Amniotic stem cell (primary cell): ENCODE results near the gene HCN4.

ENCODE experiments used
- DNase-seq: peaks from one replicate; lab custom pipeline; 2025; lab: John Stamatoyannopoulos, UW

The HCN4 gene

DNA sequence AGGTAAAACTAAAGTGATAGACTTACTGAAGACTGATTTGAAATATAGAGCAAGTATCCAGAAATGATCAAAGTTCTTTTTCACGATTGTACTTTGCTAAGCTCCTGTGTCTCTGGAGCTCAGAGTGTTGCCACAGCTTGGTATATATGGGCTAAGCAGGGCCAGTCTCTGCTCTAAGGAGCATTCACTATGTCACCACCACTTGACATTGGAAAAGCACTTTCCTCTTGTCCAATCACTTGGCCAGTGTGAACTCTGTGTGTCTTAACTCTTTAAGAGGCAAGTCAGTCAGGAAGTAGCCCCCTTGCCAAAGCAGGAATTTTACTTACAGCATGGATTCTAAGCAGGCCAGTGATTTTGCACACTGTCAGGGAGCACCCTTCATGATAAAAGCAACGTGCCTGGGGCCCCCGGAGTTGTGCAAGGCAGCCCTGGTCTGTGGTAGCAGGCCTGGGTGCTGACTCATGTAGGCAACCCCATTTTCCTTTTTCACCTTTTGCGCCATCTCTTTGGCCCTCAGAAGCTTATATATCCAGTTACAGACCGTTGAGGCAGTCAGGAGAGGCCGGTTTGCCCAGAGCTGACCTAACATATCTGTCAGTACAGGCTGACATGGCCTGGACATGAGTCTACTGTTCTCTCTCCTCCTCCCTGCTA lies 73.0 kb downstream of the HCN4 start:
- no peak for DNase-seq

DNA sequence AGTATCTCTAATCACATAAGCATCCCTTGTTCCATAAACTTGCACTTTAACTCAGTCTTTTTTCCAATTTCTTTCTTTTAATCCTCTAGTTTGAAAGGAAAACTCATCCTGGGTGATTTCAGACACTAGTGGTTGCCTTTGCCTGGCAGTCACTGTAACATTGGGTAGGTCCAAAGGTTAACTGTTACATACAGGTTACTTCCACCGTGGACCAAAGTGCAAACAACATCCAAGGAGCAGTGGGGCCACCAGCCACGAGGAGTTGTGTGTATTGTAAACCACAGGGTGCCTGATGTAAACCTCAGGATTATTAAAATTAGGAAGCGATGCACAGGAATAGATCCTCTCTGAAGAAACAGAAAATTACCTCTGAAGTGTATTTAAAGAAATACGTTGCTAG lies 75.0 kb downstream of the HCN4 start:
- DNase-seq: no peak

DNA sequence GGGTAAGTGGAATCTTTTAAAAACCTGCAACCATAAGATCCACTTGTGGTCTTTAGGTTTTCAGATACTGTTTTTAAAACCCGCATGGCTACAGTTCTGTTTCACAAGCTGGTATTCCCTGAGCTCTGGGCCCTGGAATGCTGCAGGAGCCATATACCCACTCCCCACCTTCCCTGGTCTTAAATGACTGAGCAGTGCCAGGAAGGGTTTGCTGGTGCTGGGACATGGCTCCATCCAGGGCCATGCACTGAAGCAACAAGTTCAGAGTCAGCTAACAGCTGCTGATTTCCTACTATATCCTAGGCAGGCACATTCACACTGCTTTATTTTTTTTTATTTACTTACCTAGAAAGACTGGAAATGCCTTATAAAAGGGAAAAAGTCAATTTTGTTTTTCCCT lies 77.3 kb downstream of the HCN4 start:
- no peak for DNase-seq

DNA sequence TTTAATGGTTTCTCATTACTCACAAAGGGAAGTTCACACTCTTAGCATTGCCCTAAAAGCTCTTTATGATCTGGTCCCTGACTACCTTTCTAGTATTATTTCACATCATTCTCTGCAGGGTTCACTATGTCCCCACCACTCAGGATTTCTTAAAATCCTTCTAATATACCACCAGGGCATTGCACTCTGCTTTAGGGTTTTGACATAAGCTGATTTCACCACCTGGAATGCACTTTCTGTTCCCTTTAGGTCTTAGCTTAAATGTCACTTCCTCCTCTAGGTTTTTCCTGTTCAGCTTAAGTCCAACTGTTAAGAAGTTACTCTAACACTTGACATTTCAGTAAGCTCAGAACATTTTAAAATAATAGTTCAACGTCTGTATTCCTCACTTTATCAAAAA lies 81.7 kb downstream of the HCN4 start:
- DNase-seq: no peak

DNA sequence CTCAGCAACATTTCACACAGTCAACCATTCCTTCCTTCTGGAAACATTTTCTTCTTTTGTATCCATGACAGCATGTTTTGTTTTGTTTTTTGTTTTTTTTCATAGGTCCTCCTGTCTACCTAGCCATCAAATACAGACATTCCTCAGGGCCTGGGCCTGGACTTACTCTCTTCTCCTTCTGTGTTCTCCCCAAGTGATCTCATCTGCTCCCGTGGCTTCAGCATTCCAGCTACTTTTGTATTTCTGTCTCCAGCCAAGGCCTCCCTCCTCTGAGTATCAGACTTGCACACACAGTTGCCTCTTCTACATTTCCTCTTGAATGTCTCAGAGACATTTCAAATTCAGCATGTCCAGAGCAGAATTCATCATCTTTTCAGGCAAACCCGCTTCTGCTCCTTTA lies 82.4 kb downstream of the HCN4 start:
- DNase-seq: no peak

DNA sequence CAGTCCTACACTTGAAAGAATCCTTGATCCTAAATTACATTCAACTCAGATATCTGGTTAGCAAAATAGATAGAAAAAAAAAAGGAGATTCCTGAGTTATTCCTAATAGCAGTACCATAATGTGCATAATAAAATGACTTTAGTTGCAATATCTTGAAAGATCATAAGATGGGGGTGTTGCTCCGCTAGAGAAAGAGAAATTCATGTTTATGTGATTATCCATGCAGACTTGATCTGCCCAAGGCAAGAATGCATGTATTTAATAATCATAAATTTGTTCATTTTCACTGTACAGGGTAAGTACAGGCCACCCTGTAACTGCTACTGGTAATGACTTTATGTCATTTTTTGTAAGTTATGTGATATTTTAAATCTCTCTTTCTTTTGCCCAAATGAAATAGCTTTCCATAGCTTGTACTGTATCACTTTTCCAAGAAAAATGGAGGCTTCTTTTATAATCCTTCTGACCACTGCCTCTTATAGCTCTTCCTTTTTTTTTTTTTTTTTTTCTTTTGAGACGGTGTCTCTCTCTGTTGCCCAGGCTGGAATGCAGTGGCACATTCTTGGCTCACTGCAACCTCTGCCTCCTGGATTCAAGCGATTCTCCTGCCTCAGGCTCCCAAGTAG lies 84.6 kb downstream of the HCN4 start:
- no peak for DNase-seq

DNA sequence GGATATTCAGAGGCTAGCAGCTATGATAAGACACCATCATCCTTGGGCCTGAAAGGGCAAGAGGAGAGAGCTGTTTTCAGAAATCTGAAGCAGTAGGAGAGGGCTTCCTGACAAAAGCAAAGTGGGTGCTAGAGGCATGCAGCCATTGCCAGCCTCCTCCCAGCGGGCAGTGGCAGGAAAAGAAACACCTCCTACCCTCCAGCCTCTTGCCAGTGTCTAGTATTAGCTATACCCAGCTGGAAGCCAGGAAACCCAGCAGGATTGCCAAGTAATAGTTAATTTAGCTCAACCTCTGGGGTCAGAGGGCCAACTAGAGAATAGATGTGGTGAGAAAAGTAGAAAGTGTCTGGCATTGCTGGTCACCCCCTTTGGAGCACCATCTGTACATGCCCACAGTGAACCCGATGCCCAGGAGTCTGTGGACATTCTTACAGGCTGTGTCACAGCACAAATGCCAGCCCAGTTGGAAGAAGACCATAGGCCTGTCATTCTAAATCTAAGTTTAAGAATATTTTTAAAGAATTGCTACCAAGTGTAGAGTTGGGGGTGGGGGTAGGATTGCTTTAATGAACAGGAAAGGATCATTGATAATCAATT lies 85.3 kb downstream of the HCN4 start:
- DNase-seq: no peak

DNA sequence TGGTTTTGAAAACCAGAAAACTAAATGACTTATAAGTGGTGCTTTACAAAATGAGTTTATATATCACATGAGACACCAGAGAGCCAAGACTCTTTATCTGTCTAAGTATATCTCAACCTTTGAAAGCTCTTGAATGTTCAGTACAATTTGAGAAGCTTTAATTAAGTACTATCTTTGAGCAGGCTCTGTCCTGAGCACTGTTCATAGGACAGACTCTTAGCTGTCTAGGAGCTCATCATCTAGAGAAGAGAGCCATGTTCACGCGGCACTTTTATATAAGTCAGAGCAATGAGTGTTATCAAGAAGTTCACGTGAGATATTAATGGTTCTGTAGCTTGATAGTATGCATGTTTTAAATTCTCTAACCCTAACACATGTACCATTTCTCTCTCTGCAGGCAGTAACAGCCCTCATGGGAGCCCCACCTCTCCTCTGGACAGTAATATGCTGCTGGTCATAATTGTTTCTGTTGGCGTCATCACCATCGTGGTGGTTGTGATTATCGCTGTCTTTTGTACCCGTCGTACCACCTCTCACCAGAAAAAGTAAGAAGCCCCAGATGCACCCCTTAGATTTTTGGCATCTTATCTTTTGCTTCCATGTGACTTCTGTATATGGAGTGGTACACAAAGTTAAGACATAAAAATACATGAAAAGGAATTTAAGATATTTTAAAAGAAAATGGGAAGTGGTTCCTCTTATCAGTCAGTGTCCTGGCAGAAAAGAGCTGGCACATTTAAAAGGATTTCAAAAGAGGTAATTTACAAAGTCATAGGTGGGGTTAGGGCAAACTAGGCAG lies 86.0 kb downstream of the HCN4 start:
- DNase-seq: no peak

DNA sequence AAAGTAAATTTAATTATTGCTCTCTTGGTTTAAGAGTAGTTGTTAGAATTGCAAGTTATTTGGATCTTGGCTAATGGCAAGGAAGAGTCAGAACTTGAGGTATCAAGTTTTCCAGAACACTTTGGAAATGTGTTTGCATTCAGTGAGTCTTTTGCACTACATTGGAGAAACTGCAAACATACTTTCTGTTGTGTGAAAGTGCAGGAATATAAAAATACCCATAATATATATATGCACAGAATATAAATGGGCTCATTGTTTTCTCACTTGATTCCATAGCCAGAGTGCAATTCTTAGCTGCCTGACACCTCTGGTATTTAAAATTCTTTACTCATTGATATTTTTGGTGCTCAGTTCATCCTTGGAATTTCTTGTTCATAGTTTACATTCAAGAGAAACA lies 92.9 kb downstream of the HCN4 start:
- DNase-seq: no peak

DNA sequence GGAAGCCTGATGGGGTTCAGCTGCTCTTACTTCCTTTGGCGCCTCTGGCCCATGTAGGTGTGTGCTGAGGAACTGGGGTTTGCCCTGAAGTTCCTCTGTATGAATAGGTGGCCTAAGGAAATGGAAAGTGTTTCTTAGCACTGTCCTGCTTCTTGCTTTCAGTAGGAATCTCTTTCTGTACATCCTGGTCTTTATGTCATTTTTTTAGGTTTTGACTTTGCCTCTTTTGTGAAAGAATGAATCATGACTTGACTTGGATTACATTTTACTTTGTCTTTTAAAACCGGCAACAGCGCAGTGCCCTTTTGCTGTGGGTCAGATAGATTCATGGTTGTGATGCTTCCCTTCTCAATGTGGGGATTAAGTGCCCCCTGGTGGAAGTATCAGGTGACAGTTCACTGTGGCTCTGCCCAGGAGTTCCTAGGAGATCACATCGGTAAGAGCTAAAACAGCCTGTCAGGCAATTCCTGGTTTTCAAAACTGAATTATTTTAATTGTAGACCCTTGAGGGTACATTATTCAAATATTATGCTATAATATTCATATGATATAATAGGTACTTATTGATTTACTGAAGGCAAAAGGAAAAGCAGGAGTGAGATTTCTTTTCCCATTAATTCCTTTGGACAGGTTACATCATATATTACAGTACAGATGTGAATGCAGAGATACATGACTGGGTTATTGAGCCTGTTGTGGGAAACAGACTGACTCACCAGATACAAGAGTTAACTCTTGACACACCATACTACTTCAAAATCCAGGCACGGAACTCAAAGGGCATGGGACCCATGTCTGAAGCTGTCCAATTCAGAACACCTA lies 95.4 kb downstream of the HCN4 start:
- peak; percentile 37 for DNase-seq

DNA sequence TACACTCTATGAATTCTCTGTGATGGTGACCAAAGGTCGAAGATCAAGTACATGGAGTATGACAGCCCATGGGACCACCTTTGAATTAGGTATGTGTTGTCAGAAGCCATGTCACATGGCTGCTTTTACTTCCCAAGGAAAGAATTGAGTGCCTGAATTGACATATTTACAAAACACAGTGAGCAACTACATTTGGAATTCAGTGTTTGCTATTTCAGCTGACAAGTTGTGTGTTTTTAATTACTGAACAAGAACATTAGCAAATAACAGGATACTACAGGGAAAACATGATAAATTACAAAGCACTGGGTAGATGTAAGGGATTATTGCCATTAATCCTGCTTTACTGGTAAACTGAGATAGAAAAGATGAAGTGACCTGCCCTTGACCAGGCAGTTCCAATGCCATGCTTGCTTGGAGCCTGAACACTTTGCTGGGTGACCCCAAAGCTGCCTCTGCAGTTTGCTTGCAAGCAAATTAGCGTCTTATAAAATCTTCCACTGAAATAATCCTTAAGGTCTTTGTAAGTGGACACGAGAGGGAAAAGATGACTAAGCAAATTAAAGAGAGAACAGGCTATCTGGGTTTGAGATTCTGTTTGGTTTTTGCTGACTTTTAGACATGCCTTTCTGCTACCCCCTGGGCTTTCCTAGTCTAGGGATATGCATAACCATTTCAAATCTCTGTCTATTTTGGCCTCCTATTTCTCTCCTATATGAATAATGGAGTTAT lies 98.2 kb downstream of the HCN4 start:
- DNase-seq: no peak
